ENCODE data around the gene OR3A2.

Gene OR3A2

GRCh38 chr17:3271072-3271848 lies 114.8 kb downstream of the OR3A2 start:
- TF ChIP-seq YY1 (IDR thresholded peaks at IDR 0.05; ENCODE audit: low read depth) (no peak), REST (IDR thresholded peaks at IDR 0.05; ENCODE audit: low read depth) (no peak), TCF12 (IDR thresholded peaks at IDR 0.05; ENCODE audit: low read depth) (no peak), EP300 (IDR thresholded peaks at IDR 0.05; ENCODE audit: borderline replicate concordance) (no peak), FOXM1 (IDR thresholded peaks at IDR 0.05; ENCODE audit: borderline replicate concordance, low read depth) (no peak), NFIC (IDR thresholded peaks at IDR 0.05) (no peak), TAF1 (IDR thresholded peaks at IDR 0.05; ENCODE audit: low read depth) (no peak), ZBTB7A (IDR thresholded peaks at IDR 0.05; ENCODE audit: low read depth) (no peak), CREB1 (IDR thresholded peaks at IDR 0.05; ENCODE audit: low read depth) (no peak), TEAD4 (IDR thresholded peaks at IDR 0.05) (no peak), CEBPB (IDR thresholded peaks at IDR 0.05) (no peak), RAD21 (IDR thresholded peaks at IDR 0.05; ENCODE audit: low read depth) (no peak)
- TF ChIP-seq, protein P1, sequence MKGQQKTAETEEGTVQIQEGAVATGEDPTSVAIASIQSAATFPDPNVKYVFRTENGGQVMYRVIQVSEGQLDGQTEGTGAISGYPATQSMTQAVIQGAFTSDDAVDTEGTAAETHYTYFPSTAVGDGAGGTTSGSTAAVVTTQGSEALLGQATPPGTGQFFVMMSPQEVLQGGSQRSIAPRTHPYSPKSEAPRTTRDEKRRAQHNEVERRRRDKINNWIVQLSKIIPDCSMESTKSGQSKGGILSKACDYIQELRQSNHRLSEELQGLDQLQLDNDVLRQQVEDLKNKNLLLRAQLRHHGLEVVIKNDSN (IDR thresholded peaks at IDR 0.05) = no peak
- TF ChIP-seq, protein P2, sequence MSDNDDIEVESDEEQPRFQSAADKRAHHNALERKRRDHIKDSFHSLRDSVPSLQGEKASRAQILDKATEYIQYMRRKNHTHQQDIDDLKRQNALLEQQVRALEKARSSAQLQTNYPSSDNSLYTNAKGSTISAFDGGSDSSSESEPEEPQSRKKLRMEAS (IDR thresholded peaks at IDR 0.05) = no peak

DNA sequence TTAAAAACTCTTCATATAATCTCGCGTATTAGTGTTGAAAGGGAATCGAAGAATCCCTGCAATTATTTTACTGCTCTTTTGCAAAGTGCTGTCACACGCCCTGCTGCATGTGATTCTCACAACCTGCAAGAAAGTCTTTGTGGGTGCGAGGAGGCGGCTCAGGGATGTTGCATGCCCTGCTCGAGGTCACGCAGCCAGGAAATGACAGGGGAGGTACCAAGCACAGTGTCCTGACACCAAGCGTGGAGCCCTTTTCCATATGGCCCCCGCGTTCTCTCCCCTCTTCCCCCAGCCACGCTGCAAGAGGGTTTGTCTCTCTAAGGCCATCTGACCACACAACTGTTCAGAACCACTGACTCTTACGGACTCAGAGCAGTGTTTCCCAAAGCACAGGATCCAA lies 125.5 kb downstream of the OR3A2 start:
- no peak for TF ChIP-seq EGR1 (IDR thresholded peaks at IDR 0.05)

DNA sequence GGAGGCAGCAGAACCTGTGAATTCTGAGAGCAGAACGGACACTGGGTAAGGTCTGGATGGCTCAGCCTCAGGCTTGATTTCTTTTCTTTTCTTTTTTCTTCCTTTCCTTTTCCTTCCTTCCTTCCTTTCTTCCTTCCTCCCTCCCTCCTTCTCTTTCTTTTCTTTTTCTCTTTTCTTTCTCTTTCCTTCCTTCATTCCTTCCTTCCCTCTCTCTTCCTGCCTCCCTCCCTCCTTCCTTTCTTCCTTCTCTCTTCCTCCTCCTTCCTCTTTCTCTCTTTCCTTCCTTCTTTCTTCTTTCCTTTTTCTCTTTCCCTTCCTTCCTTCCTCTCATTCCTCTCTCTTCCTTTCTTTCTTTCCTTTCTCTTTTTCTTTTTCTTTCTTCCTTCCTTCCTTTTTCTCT lies 125.9 kb downstream of the OR3A2 start:
- TF ChIP-seq CREB1 (IDR thresholded peaks at IDR 0.05; ENCODE audit: low read depth) = no peak
- no peak for TF ChIP-seq RAD21 (IDR thresholded peaks at IDR 0.05; ENCODE audit: low read depth)
- TF ChIP-seq TCF12 (IDR thresholded peaks at IDR 0.05; ENCODE audit: low read depth) = no peak
- TF ChIP-seq REST (IDR thresholded peaks at IDR 0.05; ENCODE audit: low read depth) = no peak
- TF ChIP-seq, protein P2 (IDR thresholded peaks at IDR 0.05) = no peak
- TF ChIP-seq ZBTB7A (IDR thresholded peaks at IDR 0.05; ENCODE audit: low read depth) = no peak
- TF ChIP-seq TEAD4 (IDR thresholded peaks at IDR 0.05) = no peak
- TF ChIP-seq EGR1 (IDR thresholded peaks at IDR 0.05) = no peak
- no peak for TF ChIP-seq CEBPB (IDR thresholded peaks at IDR 0.05)
- TF ChIP-seq NFIC (IDR thresholded peaks at IDR 0.05) = no peak
- no peak for TF ChIP-seq EP300 (IDR thresholded peaks at IDR 0.05; ENCODE audit: borderline replicate concordance)
- no peak for TF ChIP-seq TAF1 (IDR thresholded peaks at IDR 0.05; ENCODE audit: low read depth)
- TF ChIP-seq, protein P1 (IDR thresholded peaks at IDR 0.05) = no peak
- TF ChIP-seq YY1 (IDR thresholded peaks at IDR 0.05; ENCODE audit: low read depth) = no peak
- no peak for TF ChIP-seq FOXM1 (IDR thresholded peaks at IDR 0.05; ENCODE audit: borderline replicate concordance, low read depth)

GRCh38 chr17:3256575-3256974 lies 129.5 kb downstream of the OR3A2 start:
- TF ChIP-seq CEBPB (IDR thresholded peaks at IDR 0.05) = no peak
- TF ChIP-seq ZBTB7A (IDR thresholded peaks at IDR 0.05; ENCODE audit: low read depth) = no peak
- TF ChIP-seq YY1 (IDR thresholded peaks at IDR 0.05; ENCODE audit: low read depth) = no peak
- TF ChIP-seq EGR1 (IDR thresholded peaks at IDR 0.05) = no peak
- no peak for TF ChIP-seq TCF12 (IDR thresholded peaks at IDR 0.05; ENCODE audit: low read depth)
- TF ChIP-seq, protein P2 (IDR thresholded peaks at IDR 0.05) = no peak
- no peak for TF ChIP-seq NFIC (IDR thresholded peaks at IDR 0.05)
- TF ChIP-seq, protein P1 (IDR thresholded peaks at IDR 0.05) = no peak
- TF ChIP-seq TAF1 (IDR thresholded peaks at IDR 0.05; ENCODE audit: low read depth) = no peak
- no peak for TF ChIP-seq CREB1 (IDR thresholded peaks at IDR 0.05; ENCODE audit: low read depth)
- no peak for TF ChIP-seq RAD21 (IDR thresholded peaks at IDR 0.05; ENCODE audit: low read depth)
- no peak for TF ChIP-seq REST (IDR thresholded peaks at IDR 0.05; ENCODE audit: low read depth)
- no peak for TF ChIP-seq TEAD4 (IDR thresholded peaks at IDR 0.05)
- TF ChIP-seq EP300 (IDR thresholded peaks at IDR 0.05; ENCODE audit: borderline replicate concordance) = no peak
- no peak for TF ChIP-seq FOXM1 (IDR thresholded peaks at IDR 0.05; ENCODE audit: borderline replicate concordance, low read depth)
